NCI-H226 (cell line): ENCODE data around the gene OR2A12.
"Not testable (repeated sequence)": the region's sequence is repeated elsewhere in the genome, so short reads cannot be mapped to it uniquely, and the experiment has no call there.

Source experiments
- DNase-seq: peaks from one replicate; pipeline ENCODE4 v3.0.0-alpha.2; 2015

Gene OR2A12, protein sequence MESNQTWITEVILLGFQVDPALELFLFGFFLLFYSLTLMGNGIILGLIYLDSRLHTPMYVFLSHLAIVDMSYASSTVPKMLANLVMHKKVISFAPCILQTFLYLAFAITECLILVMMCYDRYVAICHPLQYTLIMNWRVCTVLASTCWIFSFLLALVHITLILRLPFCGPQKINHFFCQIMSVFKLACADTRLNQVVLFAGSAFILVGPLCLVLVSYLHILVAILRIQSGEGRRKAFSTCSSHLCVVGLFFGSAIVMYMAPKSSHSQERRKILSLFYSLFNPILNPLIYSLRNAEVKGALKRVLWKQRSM

GRCh38 chr7:144085978-144086377, at the start of gene OR2A12:
TSS of gene OR2A12 (plus strand) at chr7:144086278. CDS start at chr7:144095108, 8,830 bp downstream.
- no peak for DNase-seq

- no peak for DNase-seq
Observed at GRCh38 chr7:144036302-144036885, 49.7 kb upstream of the OR2A12 start.

DNA sequence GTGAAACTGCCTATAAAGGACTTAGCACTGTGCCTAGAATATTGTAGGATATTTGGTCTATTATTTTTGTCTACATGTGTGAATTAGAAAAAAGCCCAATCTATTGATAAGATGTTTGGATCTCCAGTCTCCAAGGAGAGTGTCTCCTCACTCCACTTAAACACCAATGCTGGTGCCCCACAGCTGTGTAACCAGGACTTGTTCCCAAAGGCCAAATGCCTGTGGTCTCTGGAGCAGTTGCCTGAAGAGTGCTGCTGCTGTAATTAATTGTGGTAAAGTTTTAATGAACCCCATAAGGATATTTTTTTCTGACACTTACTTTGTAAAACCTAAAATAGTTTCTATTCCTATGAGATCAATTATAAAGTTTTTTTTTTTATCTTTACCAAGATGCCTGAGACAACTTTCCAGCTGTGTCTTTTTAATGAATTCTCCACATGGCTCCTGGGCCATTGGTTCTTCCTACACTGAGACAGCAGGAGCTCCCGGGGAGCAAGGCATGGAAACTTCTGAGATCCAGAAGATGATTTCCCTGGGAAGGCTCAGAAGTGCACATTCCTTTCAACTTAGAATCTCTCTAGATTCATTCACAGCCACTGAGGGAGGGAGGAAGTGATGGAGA, 48.6 kb upstream of the OR2A12 start:
- DNase-seq, result no peak

GRCh38 chr7:144038887-144039286, 47.2 kb upstream of the OR2A12 start:
- DNase-seq, result no peak

DNA sequence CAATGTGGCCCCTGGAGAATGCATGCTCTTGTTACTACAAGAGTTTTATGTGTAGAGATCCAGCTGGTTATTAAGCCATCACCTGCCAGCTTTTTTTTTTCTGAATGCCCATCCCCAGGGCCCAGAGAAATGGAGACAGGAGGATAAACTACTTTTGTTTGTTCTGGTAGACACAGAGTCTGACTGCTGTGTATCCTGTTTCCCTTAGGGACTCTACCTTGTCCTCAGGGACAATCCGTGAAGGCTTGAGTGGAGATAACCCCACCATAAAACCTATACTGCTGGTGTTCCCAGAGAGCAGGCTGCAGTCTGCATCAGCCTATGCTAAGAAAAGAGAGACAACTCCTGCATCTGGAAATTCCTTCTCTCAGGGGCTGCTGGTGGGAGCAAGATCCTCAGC, 37.4 kb upstream of the OR2A12 start, which contains the start of gene OR2A5:
Gene OR2A5, plus strand, starts transcription at position 301 of the 400 bp plus-strand sequence. CDS start 1,454 bp downstream, outside the sequence.
- no peak for DNase-seq

GRCh38 chr7:144049491-144049890, 36.6 kb upstream of the OR2A12 start:
- peak; percentile 39 for DNase-seq

GRCh38 chr7:144050093-144050492, 36.0 kb upstream of the OR2A12 start:
- no peak for DNase-seq

GRCh38 chr7:144050884-144051283, 35.2 kb upstream of the OR2A12 start:
- not testable (repeated sequence) for DNase-seq

DNA sequence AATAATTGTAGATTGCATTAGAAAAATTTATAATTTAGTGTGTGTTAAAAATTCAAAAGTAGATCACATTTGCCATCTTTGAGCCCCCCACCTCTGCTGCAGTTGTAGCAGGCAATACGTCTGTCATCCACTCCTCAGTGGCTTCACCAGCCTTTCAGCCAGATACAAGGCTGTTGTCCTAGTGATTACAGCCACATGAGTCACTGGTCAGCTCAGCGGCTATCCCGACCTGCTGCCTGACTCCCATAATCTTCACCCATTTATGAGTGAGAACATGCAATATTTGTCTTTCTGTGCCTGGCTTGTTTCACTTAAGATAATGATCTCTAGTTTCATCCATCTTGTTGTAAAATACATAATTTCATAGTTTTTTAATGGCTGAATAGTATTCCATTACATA, 28.1 kb upstream of the OR2A12 start:
- peak; percentile 59 for DNase-seq

GRCh38 chr7:144063710-144064109, 22.4 kb upstream of the OR2A12 start:
- DNase-seq, result no peak

- DNase-seq, result no peak
Observed at GRCh38 chr7:144069511-144069910, 16.6 kb upstream of the OR2A12 start, which contains the start of gene OR2A25. TSS of gene OR2A25 (plus strand) at chr7:144069811. CDS start at chr7:144074220, 4,409 bp downstream.

- no peak for DNase-seq
Observed at GRCh38 chr7:144069953-144070352, 16.1 kb upstream of the OR2A12 start.

DNA sequence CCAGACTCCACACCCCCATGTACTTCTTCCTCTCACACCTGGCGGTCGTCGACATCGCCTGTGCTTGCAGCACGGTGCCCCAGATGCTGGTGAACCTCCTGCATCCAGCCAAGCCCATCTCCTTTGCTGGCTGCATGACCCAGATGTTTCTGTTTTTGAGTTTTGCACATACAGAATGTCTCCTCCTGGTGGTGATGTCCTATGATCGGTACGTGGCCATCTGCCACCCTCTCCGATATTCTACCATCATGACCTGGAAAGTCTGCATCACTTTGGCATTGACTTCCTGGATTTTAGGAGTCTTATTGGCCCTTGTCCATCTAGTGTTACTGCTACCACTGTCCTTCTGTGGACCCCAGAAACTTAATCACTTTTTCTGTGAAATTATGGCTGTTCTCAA, 11.7 kb upstream of the OR2A12 start:
- no peak for DNase-seq

DNA sequence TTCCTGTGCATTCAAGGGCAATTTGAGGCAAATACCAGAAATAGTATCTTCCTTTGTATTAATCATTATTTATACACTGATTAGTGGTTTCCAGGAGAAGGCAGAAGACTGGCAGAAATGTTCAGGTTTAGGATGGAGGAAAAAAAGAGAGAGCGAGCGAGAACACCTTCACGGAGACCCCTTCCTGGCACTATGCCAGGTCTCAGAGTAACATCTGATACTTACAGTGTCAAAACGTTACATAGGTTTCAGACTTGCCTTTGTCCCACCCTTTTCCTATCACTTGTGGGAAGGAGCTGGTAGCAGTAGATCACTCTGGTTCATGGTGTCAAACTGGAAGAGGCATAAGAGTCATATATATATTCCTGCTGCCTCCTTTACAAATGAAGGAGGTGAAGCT, 652 bp downstream of the OR2A12 start:
- no peak for DNase-seq

DNA sequence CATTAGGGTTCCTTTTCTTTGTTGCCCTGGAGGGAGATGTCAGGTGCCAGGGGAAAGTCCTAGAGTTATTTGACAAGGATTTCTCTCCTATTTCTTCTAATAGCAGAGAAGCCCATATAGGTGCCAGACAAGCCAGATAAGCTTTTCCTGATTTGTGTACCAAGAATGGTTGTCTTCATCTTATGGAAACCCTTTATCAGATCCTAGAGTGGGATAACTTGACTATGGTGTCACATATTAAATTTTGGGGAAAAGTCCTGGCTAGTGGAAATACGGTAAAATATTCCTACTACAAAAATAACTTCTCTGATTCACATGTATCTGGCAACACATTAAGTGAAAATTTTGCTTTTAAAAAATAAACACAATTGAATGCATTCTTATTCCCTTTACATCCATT, 1.2 kb downstream of the OR2A12 start:
- DNase-seq, result no peak

GRCh38 chr7:144090667-144091066, 4.6 kb downstream of the OR2A12 start:
- no peak for DNase-seq

DNA sequence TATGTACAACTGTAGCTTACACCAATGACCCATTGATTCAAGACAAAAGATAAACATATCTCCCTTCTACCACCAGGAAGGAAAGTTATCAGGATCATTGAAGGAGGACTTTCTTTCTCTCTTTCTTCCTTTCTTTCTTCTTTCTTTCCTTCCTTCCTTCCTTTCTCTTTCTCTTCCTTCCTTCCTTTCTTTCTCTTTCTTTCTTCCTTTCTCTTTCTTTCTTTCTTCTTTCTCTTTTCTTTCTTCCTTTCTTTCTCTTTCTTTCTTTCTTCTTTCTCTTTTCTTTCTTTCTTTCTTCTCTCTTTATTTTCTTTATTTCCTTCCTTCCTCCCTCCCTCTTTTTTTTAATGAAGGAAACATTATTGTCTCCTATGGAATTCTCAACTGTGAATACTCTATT, 12.7 kb downstream of the OR2A12 start:
- no peak for DNase-seq

DNA sequence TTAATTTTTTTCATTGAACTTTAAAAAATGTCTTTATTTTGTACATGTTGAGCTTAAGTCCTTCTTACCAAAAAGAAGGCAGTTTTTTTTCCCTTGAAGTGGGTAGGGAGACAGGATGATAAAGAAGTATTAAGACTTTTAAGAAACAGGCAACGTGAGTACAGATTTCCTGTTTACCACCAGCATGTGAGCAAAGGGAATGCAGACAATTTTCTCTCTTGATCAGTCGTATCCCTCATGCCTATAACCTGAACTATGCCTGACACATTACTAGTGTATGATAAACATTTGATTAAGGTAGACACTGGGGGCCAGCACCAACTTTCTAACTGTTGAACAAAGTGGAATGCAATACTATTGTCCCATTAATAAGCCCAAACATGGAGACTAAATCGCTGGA, 14.5 kb downstream of the OR2A12 start:
- DNase-seq, result no peak

- DNase-seq, result no peak
Observed at GRCh38 chr7:144102041-144102440, 16.0 kb downstream of the OR2A12 start.

GRCh38 chr7:144105211-144105610, 19.1 kb downstream of the OR2A12 start:
- DNase-seq, result no peak

- DNase-seq, result no peak
Observed at GRCh38 chr7:144109283-144109682, 23.2 kb downstream of the OR2A12 start, which contains the start of gene OR2A2. TSS of gene OR2A2 (plus strand) at chr7:144109583. CDS start at chr7:144109583, 0 bp downstream.

- no peak for DNase-seq
Observed at GRCh38 chr7:144110272-144110671, 24.2 kb downstream of the OR2A12 start.

DNA sequence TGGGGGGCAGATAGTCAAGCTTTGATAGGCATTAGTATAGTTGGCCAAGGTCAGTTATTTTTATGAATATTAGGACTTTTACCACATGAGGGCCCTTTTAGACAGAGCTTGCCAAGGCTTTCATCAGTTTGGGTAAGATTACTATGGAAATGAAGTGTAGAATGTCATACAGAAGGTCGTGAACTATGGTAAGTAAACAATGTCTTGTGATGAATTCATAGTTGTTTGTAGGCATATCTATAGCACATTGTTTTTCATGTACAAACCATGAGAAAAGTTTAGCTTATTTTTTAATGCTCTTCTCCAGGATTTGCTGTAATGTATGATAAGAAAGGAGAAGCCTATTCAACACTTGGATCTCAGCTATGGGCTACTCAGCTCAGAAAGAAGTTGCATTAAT, 27.6 kb downstream of the OR2A12 start:
- no peak for DNase-seq

GRCh38 chr7:144118341-144118740, 32.3 kb downstream of the OR2A12 start:
- no peak for DNase-seq
